Gastroesophageal sphincter (tissue), 4 donors: ENCODE measurements around the gene HCFC1. TPM values are rescaled to one million over a fixed set of nuclear protein-coding genes. Genes with fewer than 3 reads are reported as not detected.

Experiments used
- ATAC-seq: fragments of 150-250 bp; one replicate; pipeline ENCODE4 v1.9.1; 2016; ENCODE audit warnings: mild to moderate bottlenecking, moderate library complexity
- H3K27ac ChIP-seq, 4 donors: fragments of 200-600 bp; sonication (generic) in 3 of 4; 1 replicate in 3 of 4; 2 replicates in 1 of 4; pipeline ENCODE4 v1.5.1; 2016 to 2019
- H3K27me3 ChIP-seq: fragments of 200-600 bp; sonication (generic); one replicate; pipeline ENCODE4 v1.5.1; 2019
- H3K36me3 ChIP-seq, 2 donors: fragments of 200-600 bp; sonication (generic); one replicate each; pipeline ENCODE4 v1.5.1; 2019; ENCODE audit warnings: control low read depth in 1 of 2
- H3K4me1 ChIP-seq, 3 donors: fragments of 200-600 bp; sonication (generic); 1 replicate in 2 of 3; 2 replicates in 1 of 3; pipeline ENCODE4 v1.5.1; 2016 to 2019; ENCODE audit warnings: control low read depth in 2 of 3
- H3K4me3 ChIP-seq, 2 donors: fragments of 200-600 bp; sonication (generic); one replicate each; pipeline ENCODE4 v1.5.1; 2019; ENCODE audit warnings: mild to moderate bottlenecking in 1 of 2, moderate library complexity in 1 of 2
- H3K9me3 ChIP-seq, 3 donors: fragments of 200-600 bp; sonication (generic); one replicate each; pipeline ENCODE4 v1.5.1; 2017 to 2019; ENCODE audit warnings: control low read depth in 2 of 3
- CTCF ChIP-seq, 4 experiments: fragments of 200-600 bp in 2 of 4; fragments of 450-650 bp in 2 of 4; sonication (generic) in 1 of 4; IDR thresholded peaks; one replicate each; pipeline ENCODE4 v1.5.1; 2017 to 2019; ENCODE audit warnings: antibody characterized with exemption in 4 of 4, mild to moderate bottlenecking in 2 of 4, moderate library complexity in 2 of 4
- EP300 ChIP-seq: sonication (generic); formaldehyde crosslinking; IDR thresholded peaks from one replicate; pipeline ENCODE4 v1.6.1; 2017; ENCODE audit warnings: antibody characterized with exemption, mild to moderate bottlenecking
- POLR2A ChIP-seq, 2 donors: fragments of 450-650 bp; IDR thresholded peaks; one replicate each; pipeline ENCODE4 v1.6.1; 2017; ENCODE audit warnings: antibody characterized with exemption in 2 of 2, mild to moderate bottlenecking in 2 of 2, moderate library complexity in 1 of 2
- POLR2AphosphoS5 ChIP-seq: sonication (generic); formaldehyde crosslinking; IDR thresholded peaks from one replicate; pipeline ENCODE4 v1.6.1; 2017; ENCODE audit warnings: antibody characterized with exemption
- WGBS, 2 donors: methylation state at CpG; one replicate each; pipeline ENCODE4 v1.1.5; 2018; ENCODE audit warnings: low coverage in 1 of 2; 5-methylcytosine and 5-hydroxymethylcytosine counted together
- total RNA-seq, 4 donors: library from RNA; depleted of rRNA; stranded (reverse); fragments of >200 nt; gene quantifications; one replicate each; pipeline ENCODE4 v1.1.0, GENCODE V29; 2016

Gene HCFC1
- total RNA-seq, 4 donors from 2014 or later, result 32.9 to 94.4 (median 43.1) TPM

- Histone ChIP-seq H3K27ac (no peak overlapping the region), H3K4me3 (no peak overlapping the region), H3K36me3 (peaks cover 0 to 34% of the 10 kb centered on the region in 2 donors), H3K9me3 (no peaks in the 10 kb centered on the region), H3K4me1 (peaks cover 0 to 46% (median 15%) of the 10 kb centered on the region in 3 donors), H3K27me3 (no peaks in the 10 kb centered on the region)
- WGBS, 2 donors, result 80 to 100% methylated on average over 1 to 2 of the region's 8 CpGs
- no peak for ATAC-seq
- no peak for TF ChIP-seq CTCF (IDR thresholded peaks at IDR 0.05)
- no peak for TF ChIP-seq EP300
- no peak for TF ChIP-seq POLR2A (IDR thresholded peaks at IDR 0.05)
- TF ChIP-seq POLR2AphosphoS5, result no peak
These were observed 40.5 kb downstream of the HCFC1 start for GRCh38 chrX:153931151-153931550.

DNA sequence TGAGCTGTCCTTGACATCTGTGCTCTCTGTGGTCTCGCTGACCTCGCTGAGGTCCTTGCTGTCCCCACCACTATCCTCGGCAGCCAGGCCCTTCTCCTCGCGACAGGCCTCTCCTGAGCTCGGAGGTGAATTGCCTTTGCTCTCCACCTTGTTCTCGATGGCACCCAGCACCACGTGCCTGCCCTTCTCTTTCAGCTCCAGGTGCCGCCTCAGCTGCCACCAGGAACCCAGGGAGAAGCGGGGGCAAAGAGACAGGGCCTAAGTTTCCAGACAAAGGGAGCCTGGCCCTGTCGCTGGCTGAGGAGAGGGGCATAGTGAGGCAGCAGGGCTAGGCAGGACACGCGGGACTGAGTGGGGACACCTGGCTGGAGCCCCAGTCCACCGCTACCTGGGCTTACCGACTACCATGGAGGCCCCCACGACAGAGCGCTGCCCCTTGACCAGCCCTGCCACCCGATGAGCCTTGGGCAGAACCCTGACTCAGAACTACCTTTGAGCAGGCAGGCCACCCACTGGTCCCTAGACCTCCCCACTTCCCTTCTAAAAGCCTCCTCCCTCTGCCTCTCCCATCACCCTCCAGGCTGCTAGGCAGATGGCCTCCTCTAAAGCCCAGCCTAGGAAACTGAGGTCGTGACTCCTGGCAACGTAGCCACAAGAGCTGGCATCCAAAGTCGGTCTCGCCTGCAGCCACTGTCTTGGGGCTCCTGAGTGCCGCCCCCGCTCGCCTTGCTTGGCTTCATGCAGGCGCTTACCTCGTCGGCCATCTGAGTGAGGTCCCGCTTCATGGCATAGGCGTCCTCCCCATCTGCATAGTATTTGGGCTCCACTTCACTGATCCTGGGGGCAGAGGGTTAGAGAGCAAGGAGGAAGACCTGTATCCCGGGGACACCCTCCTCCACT, 41.4 kb downstream of the HCFC1 start:
- H3K4me1 ChIP-seq, result peaks cover 0 to 50% (median 15%) of the 10 kb centered on the region in 3 donors
- peak overlapping the region in 2 of 4 donors; percentile 3 to 28 for H3K27ac ChIP-seq
- no peaks in the 10 kb centered on the region for H3K27me3 ChIP-seq
- no peak for TF ChIP-seq CTCF (IDR thresholded peaks at IDR 0.05)
- no peak for TF ChIP-seq POLR2AphosphoS5
- no peak for TF ChIP-seq POLR2A (IDR thresholded peaks at IDR 0.05)
- TF ChIP-seq EP300, result no peak
- no peak overlapping the region for H3K4me3 ChIP-seq
- H3K9me3 ChIP-seq, result no peaks in the 10 kb centered on the region
- WGBS, 2 donors, result 80% methylated on average over 1 of the region's 31 CpGs; no CpG with 5 or more reads in 1 of the 2 donors
- H3K36me3 ChIP-seq, result peaks cover 0 to 34% of the 10 kb centered on the region in 2 donors
- no peak for ATAC-seq

DNA sequence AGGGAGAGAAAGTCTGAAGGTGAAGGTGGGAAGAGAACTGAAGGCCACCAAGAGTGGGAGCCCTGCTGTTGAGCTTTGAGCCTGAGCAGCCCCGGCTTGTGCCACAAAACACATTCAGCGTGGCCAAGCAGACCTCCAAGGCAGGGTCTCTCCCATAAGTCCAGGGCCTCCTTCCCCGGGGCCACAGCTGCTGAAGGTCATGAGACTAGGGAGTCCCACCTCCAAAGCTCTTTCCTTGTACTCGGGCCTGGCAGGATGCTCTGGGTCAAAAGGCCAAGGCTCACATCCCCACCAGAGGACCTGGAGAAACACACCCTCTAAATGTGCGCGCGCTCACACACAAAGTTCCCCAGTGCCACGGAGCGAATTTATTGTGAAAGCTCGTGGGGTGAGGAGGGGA, 42.0 kb downstream of the HCFC1 start:
- H3K27ac ChIP-seq, result peak overlapping the region in 3 of 4 donors; percentile 28 to 74 (median 64)
- TF ChIP-seq POLR2AphosphoS5 (no peak), POLR2A (IDR thresholded peaks at IDR 0.05) (no peak), EP300 (no peak), CTCF (IDR thresholded peaks at IDR 0.05) (no peak)
- H3K27me3 ChIP-seq, result no peaks in the 10 kb centered on the region
- no peaks in the 10 kb centered on the region for H3K9me3 ChIP-seq
- ATAC-seq, result no peak
- WGBS, 2 donors, result no CpG with 5 or more reads among the region's 10 CpGs
- H3K4me3 ChIP-seq, result no peak overlapping the region
- peaks cover 0 to 34% of the 10 kb centered on the region in 2 donors for H3K36me3 ChIP-seq
- H3K4me1 ChIP-seq, result peaks cover 0 to 53% (median 15%) of the 10 kb centered on the region in 3 donors

GRCh38 chrX:153928846-153929245, 42.8 kb downstream of the HCFC1 start:
- peak overlapping the region in 1 of 2 donors; percentile 12 for H3K4me3 ChIP-seq
- peaks cover 0 to 34% of the 10 kb centered on the region in 2 donors for H3K36me3 ChIP-seq
- H3K27me3 ChIP-seq, result no peaks in the 10 kb centered on the region
- no peak for TF ChIP-seq POLR2A (IDR thresholded peaks at IDR 0.05)
- TF ChIP-seq CTCF (IDR thresholded peaks at IDR 0.05), result no peak
- no peak for TF ChIP-seq EP300
- TF ChIP-seq POLR2AphosphoS5, result no peak
- no peaks in the 10 kb centered on the region for H3K9me3 ChIP-seq
- peak overlapping the region; percentile 47 to 74 (median 67) for H3K27ac ChIP-seq
- H3K4me1 ChIP-seq, result peaks cover 0 to 55% (median 13%) of the 10 kb centered on the region in 3 donors
- no peak for ATAC-seq
- WGBS, 2 donors, result 89% methylated on average over 3 of the region's 9 CpGs; no CpG with 5 or more reads in 1 of the 2 donors
